COR-L47 (cell line): ENCODE data around the gene UHRF1.
"Not testable (repeated sequence)": the region's sequence is repeated elsewhere in the genome, so short reads cannot be mapped to it uniquely, and the experiment has no call there.

Source experiments
- DNase-seq: peaks from one replicate; lab custom pipeline; 2025; lab: John Stamatoyannopoulos, UW

Gene UHRF1

GRCh38 chr19:4900879-4901278 is 8.4 kb upstream of the UHRF1 start:
- not testable (repeated sequence) for DNase-seq

- DNase-seq = no peak
Observed at GRCh38 chr19:4902796-4903195, 6.5 kb upstream of the UHRF1 start, which contains the start of gene ARRDC5. Gene ARRDC5 (minus strand): TSS chr19:4902896. CDS start chr19:4902825, 71 bp downstream.

GRCh38 chr19:4904481-4904880 is 4.8 kb upstream of the UHRF1 start:
- no peak for DNase-seq

- DNase-seq = no peak
Observed at GRCh38 chr19:4906963-4907362, 2.3 kb upstream of the UHRF1 start.

- no peak for DNase-seq
Observed at GRCh38 chr19:4908360-4908759, 941 bp upstream of the UHRF1 start.

- no peak for DNase-seq
Observed at GRCh38 chr19:4908781-4909155, 533 bp upstream of the UHRF1 start.

- peak; percentile 95 for DNase-seq
Observed at GRCh38 chr19:4909897-4910593, 744 bp downstream of the UHRF1 start.

- peak; percentile 30 for DNase-seq
Observed at GRCh38 chr19:4910594-4911281, 1.4 kb downstream of the UHRF1 start.

GRCh38 chr19:4911314-4911713 is 2.0 kb downstream of the UHRF1 start:
- no peak for DNase-seq

- peak; percentile 56 for DNase-seq
Observed at GRCh38 chr19:4911786-4912672, 2.7 kb downstream of the UHRF1 start.

GRCh38 chr19:4913996-4914735 is 4.9 kb downstream of the UHRF1 start:
- DNase-seq = no peak

GRCh38 chr19:4914736-4915501 is 5.6 kb downstream of the UHRF1 start:
- no peak for DNase-seq

GRCh38 chr19:4916292-4917082 is 7.2 kb downstream of the UHRF1 start:
- no peak for DNase-seq

GRCh38 chr19:4922530-4923275 is 13.4 kb downstream of the UHRF1 start:
- no peak for DNase-seq

GRCh38 chr19:4923276-4923747 is 14.0 kb downstream of the UHRF1 start:
- DNase-seq = no peak

- no peak for DNase-seq
Observed at GRCh38 chr19:4929186-4929585, 19.9 kb downstream of the UHRF1 start.

- no peak for DNase-seq
Observed at GRCh38 chr19:4930664-4931063, 21.4 kb downstream of the UHRF1 start.

- DNase-seq = no peak
Observed at GRCh38 chr19:4932711-4933110, 23.4 kb downstream of the UHRF1 start.

GRCh38 chr19:4933528-4933927 is 24.2 kb downstream of the UHRF1 start:
- DNase-seq = no peak
